Peyer's patch (tissue), 4 donors: ENCODE measurements around the gene C1orf52.

Source experiments
- CTCF ChIP-seq, 6 experiments: fragments of 450-650 bp in 4 of 6; fragments of 200-600 bp in 2 of 6; sonication (generic) in 1 of 6; IDR thresholded peaks; one replicate each; pipeline ENCODE4 v1.5.1; 2017 to 2019; ENCODE audit warnings: antibody characterized with exemption in 6 of 6, mild to moderate bottlenecking in 3 of 6, moderate library complexity in 1 of 6
- POLR2A ChIP-seq, 2 donors: fragments of 450-650 bp; IDR thresholded peaks; one replicate each; pipeline ENCODE4 v1.5.1; 2017; ENCODE audit warnings: antibody characterized with exemption in 2 of 2, mild to moderate bottlenecking in 2 of 2, moderate library complexity in 2 of 2

GRCh38 chr1:85219853-85220610 lies 39.4 kb downstream of the C1orf52 start:
- TF ChIP-seq CTCF (IDR thresholded peaks at IDR 0.05) (no peak), POLR2A (IDR thresholded peaks at IDR 0.05) (no peak)
